Gastroesophageal sphincter (tissue), 4 donors: ENCODE data around the gene LYPD3. TPM values are rescaled to one million over a fixed set of nuclear protein-coding genes. Genes with fewer than 3 reads are reported as not detected.

Experiments used
- ATAC-seq: fragments of 150-250 bp; one replicate; pipeline ENCODE4 v1.9.1; 2016; ENCODE audit warnings: mild to moderate bottlenecking, moderate library complexity
- H3K27ac ChIP-seq, 4 donors: fragments of 200-600 bp; sonication (generic) in 3 of 4; 1 replicate in 3 of 4; 2 replicates in 1 of 4; pipeline ENCODE4 v1.5.1; 2016 to 2019
- H3K27me3 ChIP-seq: fragments of 200-600 bp; sonication (generic); one replicate; pipeline ENCODE4 v1.5.1; 2019
- H3K36me3 ChIP-seq, 2 donors: fragments of 200-600 bp; sonication (generic); one replicate each; pipeline ENCODE4 v1.5.1; 2019; ENCODE audit warnings: control low read depth in 1 of 2
- H3K4me1 ChIP-seq, 3 donors: fragments of 200-600 bp; sonication (generic); 1 replicate in 2 of 3; 2 replicates in 1 of 3; pipeline ENCODE4 v1.5.1; 2016 to 2019; ENCODE audit warnings: control low read depth in 2 of 3
- H3K4me3 ChIP-seq, 2 donors: fragments of 200-600 bp; sonication (generic); one replicate each; pipeline ENCODE4 v1.5.1; 2019; ENCODE audit warnings: mild to moderate bottlenecking in 1 of 2, moderate library complexity in 1 of 2
- H3K9me3 ChIP-seq, 3 donors: fragments of 200-600 bp; sonication (generic); one replicate each; pipeline ENCODE4 v1.5.1; 2017 to 2019; ENCODE audit warnings: control low read depth in 2 of 3
- EP300 ChIP-seq: sonication (generic); formaldehyde crosslinking; IDR thresholded peaks from one replicate; pipeline ENCODE4 v1.6.1; 2017; ENCODE audit warnings: antibody characterized with exemption, mild to moderate bottlenecking
- POLR2A ChIP-seq, 2 donors: fragments of 450-650 bp; IDR thresholded peaks; one replicate each; pipeline ENCODE4 v1.6.1; 2017; ENCODE audit warnings: antibody characterized with exemption in 2 of 2, mild to moderate bottlenecking in 2 of 2, moderate library complexity in 1 of 2
- POLR2AphosphoS5 ChIP-seq: sonication (generic); formaldehyde crosslinking; IDR thresholded peaks from one replicate; pipeline ENCODE4 v1.6.1; 2017; ENCODE audit warnings: antibody characterized with exemption
- WGBS, 2 donors: methylation state at CpG; one replicate each; pipeline ENCODE4 v1.1.5; 2018; ENCODE audit warnings: low coverage in 1 of 2; 5-methylcytosine and 5-hydroxymethylcytosine counted together
- total RNA-seq, 4 donors: library from RNA; depleted of rRNA; stranded (reverse); fragments of >200 nt; gene quantifications; one replicate each; pipeline ENCODE4 v1.1.0, GENCODE V29; 2016
- TF ChIP-seq, protein P1 (sequence below), 4 experiments: fragments of 200-600 bp in 2 of 4; fragments of 450-650 bp in 2 of 4; sonication (generic) in 1 of 4; IDR thresholded peaks; one replicate each; pipeline ENCODE4 v1.5.1; 2017 to 2019; ENCODE audit warnings: antibody characterized with exemption in 4 of 4, mild to moderate bottlenecking in 2 of 4, moderate library complexity in 2 of 4

Gene LYPD3
- total RNA-seq, 4 donors from 2014 or later = 0.39 to 8.4 (median 2.7) TPM

DNA sequence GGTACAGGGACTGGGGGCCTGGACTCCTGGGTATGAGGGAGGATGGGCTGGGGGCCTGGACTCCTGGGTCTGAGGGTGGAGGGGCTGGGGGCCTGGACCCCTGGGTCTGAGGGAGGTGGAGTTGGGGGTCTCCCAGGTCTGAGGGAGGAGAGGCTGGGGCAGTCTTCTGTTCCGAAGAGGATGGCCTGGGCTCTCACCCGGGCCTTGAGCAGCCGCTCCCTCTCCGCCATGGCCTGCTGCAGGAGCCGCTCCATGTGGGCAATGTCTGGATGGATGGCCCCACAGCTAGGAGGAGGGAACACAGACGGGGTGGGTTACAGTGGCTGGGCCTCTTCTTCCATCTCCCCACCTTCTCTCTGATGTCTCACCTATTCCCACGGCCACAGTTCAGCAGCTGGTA is 21.0 kb upstream of the LYPD3 start:
- H3K4me1 ChIP-seq = no peaks in the 10 kb centered on the region
- no peak for ATAC-seq
- H3K27me3 ChIP-seq = no peaks in the 10 kb centered on the region
- TF ChIP-seq, protein P1, sequence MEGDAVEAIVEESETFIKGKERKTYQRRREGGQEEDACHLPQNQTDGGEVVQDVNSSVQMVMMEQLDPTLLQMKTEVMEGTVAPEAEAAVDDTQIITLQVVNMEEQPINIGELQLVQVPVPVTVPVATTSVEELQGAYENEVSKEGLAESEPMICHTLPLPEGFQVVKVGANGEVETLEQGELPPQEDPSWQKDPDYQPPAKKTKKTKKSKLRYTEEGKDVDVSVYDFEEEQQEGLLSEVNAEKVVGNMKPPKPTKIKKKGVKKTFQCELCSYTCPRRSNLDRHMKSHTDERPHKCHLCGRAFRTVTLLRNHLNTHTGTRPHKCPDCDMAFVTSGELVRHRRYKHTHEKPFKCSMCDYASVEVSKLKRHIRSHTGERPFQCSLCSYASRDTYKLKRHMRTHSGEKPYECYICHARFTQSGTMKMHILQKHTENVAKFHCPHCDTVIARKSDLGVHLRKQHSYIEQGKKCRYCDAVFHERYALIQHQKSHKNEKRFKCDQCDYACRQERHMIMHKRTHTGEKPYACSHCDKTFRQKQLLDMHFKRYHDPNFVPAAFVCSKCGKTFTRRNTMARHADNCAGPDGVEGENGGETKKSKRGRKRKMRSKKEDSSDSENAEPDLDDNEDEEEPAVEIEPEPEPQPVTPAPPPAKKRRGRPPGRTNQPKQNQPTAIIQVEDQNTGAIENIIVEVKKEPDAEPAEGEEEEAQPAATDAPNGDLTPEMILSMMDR (IDR thresholded peaks at IDR 0.05) = no peak
- TF ChIP-seq POLR2AphosphoS5 = no peak
- no peak for TF ChIP-seq POLR2A (IDR thresholded peaks at IDR 0.05)
- no peak for TF ChIP-seq EP300
- H3K27ac ChIP-seq = no peak overlapping the region
- peaks cover 0 to 12% of the 10 kb centered on the region in 2 donors for H3K36me3 ChIP-seq
- H3K4me3 ChIP-seq = no peak overlapping the region
- WGBS, 2 donors = 100% methylated on average over 1 of the region's 7 CpGs; no CpG with 5 or more reads in 1 of the 2 donors
- H3K9me3 ChIP-seq = no peaks in the 10 kb centered on the region

DNA sequence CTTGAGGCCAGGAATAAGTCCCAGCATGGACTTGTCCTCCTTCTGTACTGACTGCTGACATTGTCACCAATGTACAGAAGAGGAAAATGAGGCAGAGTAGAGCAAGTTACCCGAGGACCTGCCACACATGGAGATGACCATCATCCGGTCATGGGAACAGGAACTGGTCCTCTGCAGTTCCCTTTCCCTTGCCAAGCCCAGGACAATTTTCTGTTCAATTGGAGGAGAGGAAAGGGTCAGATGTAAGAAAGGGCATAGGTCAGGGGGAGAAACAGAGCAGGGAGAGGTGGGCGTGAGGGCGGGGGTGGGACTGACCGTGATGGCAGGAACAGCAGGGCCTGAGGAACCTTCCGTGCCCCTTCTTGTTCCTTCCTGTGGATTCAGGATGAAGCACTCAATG is 20.5 kb upstream of the LYPD3 start:
- Histone ChIP-seq H3K27ac (no peak overlapping the region), H3K27me3 (no peaks in the 10 kb centered on the region), H3K9me3 (no peaks in the 10 kb centered on the region), H3K4me1 (no peaks in the 10 kb centered on the region), H3K4me3 (no peak overlapping the region), H3K36me3 (peaks cover 0 to 10% of the 10 kb centered on the region in 2 donors)
- ATAC-seq = no peak
- WGBS, 2 donors = 77% methylated on average over 6 of the region's 6 CpGs; no CpG with 5 or more reads in 1 of the 2 donors
- TF ChIP-seq POLR2A (IDR thresholded peaks at IDR 0.05) (no peak), POLR2AphosphoS5 (no peak), EP300 (no peak)
- TF ChIP-seq, protein P1 (IDR thresholded peaks at IDR 0.05) = no peak

- Histone ChIP-seq H3K4me1 (no peaks in the 10 kb centered on the region), H3K27me3 (no peaks in the 10 kb centered on the region), H3K9me3 (no peaks in the 10 kb centered on the region), H3K36me3 (peaks cover 0 to 7% of the 10 kb centered on the region in 2 donors), H3K27ac (no peak overlapping the region), H3K4me3 (no peak overlapping the region)
- TF ChIP-seq POLR2AphosphoS5 (no peak), POLR2A (IDR thresholded peaks at IDR 0.05) (no peak), EP300 (no peak)
- TF ChIP-seq, protein P1 (IDR thresholded peaks at IDR 0.05) = no peak
- no peak for ATAC-seq
- 89 to 97% methylated on average over 6 of the region's 6 CpGs for WGBS, 2 donors
Measured at GRCh38 chr19:43483281-43483680, 17.9 kb upstream of the LYPD3 start.

DNA sequence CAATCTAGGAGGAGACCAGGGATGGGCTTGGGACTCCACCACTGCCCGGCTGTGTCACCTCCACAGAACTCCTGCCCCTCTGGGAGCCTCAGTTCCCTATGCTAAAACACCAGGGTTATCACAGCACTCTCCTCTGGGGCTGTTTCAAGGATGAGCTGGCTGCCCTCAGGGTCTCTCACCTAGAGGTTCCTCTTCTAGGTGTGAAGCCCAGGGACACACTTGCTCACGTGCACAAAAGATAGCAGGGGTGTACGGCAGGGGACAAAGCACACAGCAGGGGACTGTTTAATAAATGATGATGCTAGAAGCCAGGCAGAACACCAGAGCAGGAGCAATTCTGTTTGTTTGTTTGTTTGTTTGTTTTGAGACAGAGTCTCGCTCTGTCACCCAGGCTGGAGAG is 16.8 kb upstream of the LYPD3 start:
- Histone ChIP-seq H3K36me3 (peaks cover 0 to 7% of the 10 kb centered on the region in 2 donors), H3K27ac (no peak overlapping the region), H3K4me3 (no peak overlapping the region), H3K27me3 (no peaks in the 10 kb centered on the region), H3K9me3 (no peaks in the 10 kb centered on the region), H3K4me1 (no peaks in the 10 kb centered on the region)
- no peak for ATAC-seq
- 97% methylated on average over 4 of the region's 4 CpGs; no CpG with 5 or more reads in 1 of the 2 donors for WGBS, 2 donors
- no peak for TF ChIP-seq EP300
- TF ChIP-seq, protein P1 (IDR thresholded peaks at IDR 0.05) = no peak

DNA sequence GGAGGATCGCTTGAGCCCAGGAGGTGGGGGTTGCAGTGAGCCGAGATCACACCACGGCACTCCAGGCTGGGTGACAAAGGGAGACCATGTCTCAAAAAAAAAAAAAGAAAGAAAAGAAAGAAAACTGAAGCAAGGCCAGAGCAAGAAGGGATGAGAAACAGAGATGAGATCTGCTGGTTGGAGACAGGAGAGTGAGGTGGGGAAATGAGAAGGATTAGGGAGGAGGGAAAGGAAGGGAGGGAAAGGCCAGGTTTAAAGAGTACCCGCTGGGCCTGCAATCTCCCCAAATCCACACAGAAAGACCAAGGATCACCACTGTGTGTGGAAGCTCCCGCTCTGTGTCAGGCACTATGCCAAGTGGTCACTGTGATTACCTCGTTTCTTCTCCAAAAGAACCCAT is 16.3 kb upstream of the LYPD3 start:
- Histone ChIP-seq H3K4me1 (no peaks in the 10 kb centered on the region), H3K27ac (no peak overlapping the region), H3K36me3 (peaks cover 0 to 7% of the 10 kb centered on the region in 2 donors), H3K9me3 (no peaks in the 10 kb centered on the region), H3K27me3 (no peaks in the 10 kb centered on the region), H3K4me3 (no peak overlapping the region)
- TF ChIP-seq EP300 (no peak), POLR2AphosphoS5 (no peak), POLR2A (IDR thresholded peaks at IDR 0.05) (no peak)
- TF ChIP-seq, protein P1 (IDR thresholded peaks at IDR 0.05) = no peak
- 86 to 87% methylated on average over 3 to 6 of the region's 6 CpGs for WGBS, 2 donors
- ATAC-seq = no peak
